Progenitor cell of endocrine pancreas (in vitro differentiated cells): ENCODE results near the gene SMAP2. TPM values are rescaled to one million over a fixed set of nuclear protein-coding genes. Genes with fewer than 3 reads are reported as not detected.
"Not testable (repeated sequence)": the region's sequence is repeated elsewhere in the genome, so short reads cannot be mapped to it uniquely, and the experiment has no call there.

Experiments used
- DNase-seq: peaks from one replicate; pipeline ENCODE4 v3.0.0; 2021; ENCODE audit warnings: low spot score; ENCODE audit not compliant: unreplicated experiment
- H3K27ac Mint-ChIP-seq: 2 replicates; pipeline ENCODE4 v1.8.0; 2021; ENCODE audit warnings: mild to moderate bottlenecking, moderate library complexity, mixed read lengths
- H3K27me3 Mint-ChIP-seq: 2 replicates; pipeline ENCODE4 v1.8.0; 2021; ENCODE audit warnings: mixed read lengths
- H3K36me3 Mint-ChIP-seq: 2 replicates; pipeline ENCODE4 v1.8.0; 2022; ENCODE audit warnings: mixed read lengths; ENCODE audit not compliant: insufficient read depth
- H3K4me1 Mint-ChIP-seq: 2 replicates; pipeline ENCODE4 v1.8.0; 2021; ENCODE audit warnings: low read depth, mixed read lengths
- H3K4me3 Mint-ChIP-seq: 2 replicates; pipeline ENCODE4 v1.8.0; 2021; ENCODE audit warnings: low read depth, mild to moderate bottlenecking, moderate library complexity, mixed read lengths
- H3K9me3 Mint-ChIP-seq: 2 replicates; pipeline ENCODE4 v1.8.0; 2021; ENCODE audit warnings: low read depth, mixed read lengths
- total RNA-seq: library from RNA; stranded (reverse); gene quantifications from 2 replicates; pipeline ENCODE4 v1.2.1, GENCODE V29; 2021
- TF ChIP-seq, protein P1 (sequence below): fragments of 200-600 bp; sonication (generic); IDR thresholded peaks from one replicate; pipeline ENCODE4 v1.5.0; 2021; ENCODE audit warnings: antibody characterized with exemption, mild to moderate bottlenecking; ENCODE audit not compliant: unreplicated experiment

The SMAP2 gene
- total RNA-seq, 1 donor from 2014 or later, result 30.3 TPM

DNA sequence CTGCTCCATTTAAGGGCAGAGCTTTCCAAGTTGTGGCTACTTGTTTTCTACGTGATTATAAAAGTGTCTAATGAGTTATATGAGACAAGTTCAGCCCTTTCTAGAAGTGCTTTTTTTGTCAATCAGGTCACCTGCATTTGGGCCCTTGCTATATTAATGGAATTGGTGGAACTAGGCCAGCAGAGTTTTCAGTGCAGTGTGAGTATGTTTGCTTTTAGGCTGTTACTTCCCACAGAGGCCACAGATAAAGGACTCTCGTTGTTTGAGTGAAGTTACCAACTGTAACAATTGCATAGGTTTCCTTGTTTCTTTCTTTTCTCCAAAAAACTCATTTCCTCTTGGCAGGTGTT is 10.9 kb downstream of the SMAP2 start:
- Mint-ChIP-seq H3K4me3 (peak overlapping the region; percentile 59), H3K9me3 (peaks cover 9% of the 10 kb centered on the region), H3K36me3 (peaks cover 13% of the 10 kb centered on the region), H3K27ac (peak overlapping the region; percentile 94), H3K4me1 (peaks cover 66% of the 10 kb centered on the region), H3K27me3 (no peaks in the 10 kb centered on the region)
- TF ChIP-seq, protein P1, sequence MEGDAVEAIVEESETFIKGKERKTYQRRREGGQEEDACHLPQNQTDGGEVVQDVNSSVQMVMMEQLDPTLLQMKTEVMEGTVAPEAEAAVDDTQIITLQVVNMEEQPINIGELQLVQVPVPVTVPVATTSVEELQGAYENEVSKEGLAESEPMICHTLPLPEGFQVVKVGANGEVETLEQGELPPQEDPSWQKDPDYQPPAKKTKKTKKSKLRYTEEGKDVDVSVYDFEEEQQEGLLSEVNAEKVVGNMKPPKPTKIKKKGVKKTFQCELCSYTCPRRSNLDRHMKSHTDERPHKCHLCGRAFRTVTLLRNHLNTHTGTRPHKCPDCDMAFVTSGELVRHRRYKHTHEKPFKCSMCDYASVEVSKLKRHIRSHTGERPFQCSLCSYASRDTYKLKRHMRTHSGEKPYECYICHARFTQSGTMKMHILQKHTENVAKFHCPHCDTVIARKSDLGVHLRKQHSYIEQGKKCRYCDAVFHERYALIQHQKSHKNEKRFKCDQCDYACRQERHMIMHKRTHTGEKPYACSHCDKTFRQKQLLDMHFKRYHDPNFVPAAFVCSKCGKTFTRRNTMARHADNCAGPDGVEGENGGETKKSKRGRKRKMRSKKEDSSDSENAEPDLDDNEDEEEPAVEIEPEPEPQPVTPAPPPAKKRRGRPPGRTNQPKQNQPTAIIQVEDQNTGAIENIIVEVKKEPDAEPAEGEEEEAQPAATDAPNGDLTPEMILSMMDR, result no peak
- DNase-seq, result no peak

DNA sequence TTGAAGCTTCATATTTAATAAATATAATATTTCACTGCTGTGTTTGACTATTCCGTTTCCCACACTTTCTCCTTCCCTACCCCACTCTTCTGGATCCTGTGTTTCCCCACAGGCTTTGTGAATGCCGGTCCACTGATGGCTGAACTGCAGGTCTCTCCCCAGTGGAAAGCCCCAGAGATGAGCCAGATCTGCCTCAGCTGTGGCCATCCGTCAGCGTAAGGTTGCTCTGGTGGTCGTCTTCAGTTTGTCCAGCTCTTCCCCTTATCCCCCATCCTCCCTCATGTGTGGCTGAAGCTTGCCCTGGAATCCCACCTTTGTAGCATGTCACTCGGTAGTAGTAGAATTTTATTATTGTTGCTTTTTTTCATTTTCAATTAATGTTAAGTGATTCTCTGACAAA is 11.4 kb downstream of the SMAP2 start:
- H3K4me3 Mint-ChIP-seq, result peak overlapping the region; percentile 54
- H3K4me1 Mint-ChIP-seq, result peaks cover 69% of the 10 kb centered on the region
- H3K36me3 Mint-ChIP-seq, result peaks cover 15% of the 10 kb centered on the region
- DNase-seq, result no peak
- H3K27ac Mint-ChIP-seq, result peak overlapping the region; percentile 94
- H3K27me3 Mint-ChIP-seq, result no peaks in the 10 kb centered on the region
- TF ChIP-seq, protein P1, result no peak
- H3K9me3 Mint-ChIP-seq, result peaks cover 9% of the 10 kb centered on the region

DNA sequence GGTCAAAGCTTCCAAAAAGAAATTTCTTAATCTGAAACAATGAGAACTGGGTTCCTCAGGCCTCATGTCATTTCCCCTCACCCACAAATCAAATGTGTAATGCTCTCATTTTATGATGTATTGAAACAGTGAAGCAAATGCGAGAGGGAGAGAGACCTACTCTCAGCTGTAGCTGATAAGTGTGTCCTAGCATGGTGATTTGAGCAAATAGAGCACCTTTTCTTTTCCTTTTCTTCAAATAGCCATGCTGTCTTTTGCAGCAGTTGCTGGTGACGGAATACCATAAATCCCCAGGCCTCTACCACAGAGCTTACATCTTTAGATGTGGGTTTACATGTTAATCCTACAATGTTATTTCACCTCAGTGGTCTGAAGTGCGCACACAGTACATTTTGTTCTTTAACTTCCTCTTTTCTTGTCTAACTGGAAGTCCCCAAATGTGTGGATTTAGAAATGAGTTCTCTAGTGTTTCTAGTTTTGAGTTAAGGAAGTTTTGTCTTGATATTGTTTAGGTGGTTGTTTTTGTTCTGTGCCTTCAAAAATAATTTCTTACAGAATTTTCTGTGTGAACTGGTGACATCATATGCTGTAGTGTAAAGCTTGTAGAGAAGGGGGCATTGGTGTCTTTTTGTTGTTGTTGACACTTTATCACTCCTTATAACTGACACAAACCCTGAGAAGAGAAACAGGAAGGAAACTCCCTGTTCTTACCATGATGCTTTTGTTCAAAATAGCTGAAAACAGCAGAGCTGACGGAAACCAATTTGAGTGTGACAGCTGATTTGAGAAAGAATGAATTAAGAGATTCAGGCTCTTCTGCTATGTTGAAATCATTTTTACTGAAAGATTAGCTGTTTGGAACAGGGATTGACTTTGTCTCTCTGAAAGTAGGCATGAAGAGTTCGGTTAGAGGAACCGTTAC is 12.2 kb downstream of the SMAP2 start:
- DNase-seq, result no peak
- H3K9me3 Mint-ChIP-seq, result peaks cover 9% of the 10 kb centered on the region
- TF ChIP-seq, protein P1, result no peak
- H3K4me1 Mint-ChIP-seq, result peaks cover 74% of the 10 kb centered on the region
- peak overlapping the region; percentile 94 for H3K27ac Mint-ChIP-seq
- peak overlapping the region; percentile 54 for H3K4me3 Mint-ChIP-seq
- no peaks in the 10 kb centered on the region for H3K27me3 Mint-ChIP-seq
- peaks cover 17% of the 10 kb centered on the region for H3K36me3 Mint-ChIP-seq

DNA sequence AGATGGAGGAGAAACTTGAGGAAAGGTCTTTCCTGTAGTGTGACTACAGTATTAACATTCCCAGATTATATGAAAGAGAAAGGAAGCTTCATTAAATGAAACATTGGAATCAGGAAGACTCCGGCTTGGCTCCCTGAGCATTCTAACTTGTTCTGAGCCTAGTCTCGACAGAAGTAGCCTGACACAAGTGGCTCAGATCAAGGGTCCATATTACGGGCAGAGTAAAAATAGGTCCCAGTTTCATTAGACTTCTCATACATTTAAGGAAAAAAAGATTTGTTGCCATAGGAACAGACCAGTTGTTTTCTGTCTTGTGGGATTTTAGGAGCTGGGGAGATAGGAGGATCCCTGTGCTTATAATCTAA is 12.8 kb downstream of the SMAP2 start:
- Mint-ChIP-seq H3K36me3 (peaks cover 18% of the 10 kb centered on the region), H3K4me1 (peaks cover 75% of the 10 kb centered on the region), H3K27ac (peak overlapping the region; percentile 94)

DNA sequence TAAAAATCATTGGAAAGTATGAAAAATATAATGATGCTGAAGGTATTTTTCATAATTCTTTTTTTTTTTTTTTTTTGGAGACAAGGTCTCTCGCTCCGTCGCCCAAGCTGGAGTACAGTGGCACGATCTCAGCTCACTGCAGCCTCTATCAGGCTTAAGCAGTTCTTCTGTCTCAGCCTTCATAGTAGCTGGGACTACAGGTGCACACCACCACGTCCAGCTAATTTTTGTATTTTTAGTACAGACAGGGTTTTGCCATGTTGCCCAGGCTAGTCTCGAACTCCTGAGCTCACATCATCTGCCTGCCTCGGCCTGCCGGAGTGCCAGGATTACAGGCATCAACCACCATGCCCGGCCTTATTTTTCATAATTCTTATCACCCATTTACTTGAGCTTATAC is 13.3 kb downstream of the SMAP2 start:
- Mint-ChIP-seq H3K27ac (peak overlapping the region; percentile 91), H3K27me3 (no peaks in the 10 kb centered on the region), H3K4me1 (peaks cover 76% of the 10 kb centered on the region), H3K4me3 (no peak overlapping the region), H3K9me3 (peaks cover 9% of the 10 kb centered on the region), H3K36me3 (peaks cover 18% of the 10 kb centered on the region)
- DNase-seq, result no peak
- TF ChIP-seq, protein P1, result no peak

More for the DNA sequence above, 12.8 kb downstream of the SMAP2 start:
- TF ChIP-seq, protein P1, result no peak
- Mint-ChIP-seq H3K4me3 (no peak overlapping the region), H3K9me3 (peaks cover 9% of the 10 kb centered on the region), H3K27me3 (no peaks in the 10 kb centered on the region)
- no peak for DNase-seq

DNA sequence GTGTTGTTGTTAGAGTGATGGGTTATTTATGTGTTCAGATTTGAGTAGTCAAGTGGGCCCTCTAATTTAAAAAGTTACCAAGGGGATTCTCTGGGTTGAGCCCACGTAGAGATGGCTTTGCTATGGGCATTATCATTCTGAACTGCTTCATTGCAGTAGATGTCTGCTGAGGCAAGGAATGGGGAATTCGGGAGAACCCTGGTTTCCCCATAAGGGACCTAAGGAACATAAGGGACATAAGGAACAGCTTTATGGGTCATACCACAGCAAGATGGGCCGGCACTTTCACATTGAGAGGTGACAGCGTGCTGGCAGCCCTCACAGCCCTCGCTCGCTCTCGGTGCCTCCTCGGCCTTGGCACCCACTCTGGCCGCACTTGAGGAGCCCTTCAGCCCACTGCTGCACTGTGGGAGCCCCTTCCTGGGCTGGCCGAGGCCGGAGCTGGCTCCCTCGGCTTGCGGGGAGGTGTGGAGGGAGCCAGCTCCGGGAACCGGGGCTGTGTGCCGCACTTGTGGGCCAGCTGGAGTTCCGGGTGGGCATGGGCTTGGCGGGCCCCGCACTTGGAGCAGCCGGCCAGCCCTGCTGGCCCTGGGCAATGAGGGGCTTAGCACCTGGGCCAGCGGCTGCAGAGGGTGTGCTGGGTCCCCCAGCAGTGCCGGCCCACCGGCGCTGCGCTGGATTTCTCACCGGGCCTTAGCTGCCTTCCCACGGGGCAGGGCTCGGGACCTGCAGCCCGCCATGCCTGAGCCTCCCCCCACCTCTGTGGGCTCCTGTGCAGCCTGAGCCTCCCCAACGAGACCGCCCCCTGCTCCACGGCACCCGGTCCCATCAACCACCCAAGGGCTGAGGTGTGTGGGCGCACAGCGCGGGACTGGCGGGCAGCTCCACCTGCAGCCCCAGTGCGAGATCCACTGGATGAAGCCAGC is 14.1 kb downstream of the SMAP2 start:
- Mint-ChIP-seq H3K27ac (peak overlapping the region; percentile 59), H3K36me3 (peaks cover 18% of the 10 kb centered on the region), H3K4me1 (peaks cover 76% of the 10 kb centered on the region)
- not testable (repeated sequence) for H3K4me3 Mint-ChIP-seq, DNase-seq, H3K9me3 Mint-ChIP-seq, H3K27me3 Mint-ChIP-seq

DNA sequence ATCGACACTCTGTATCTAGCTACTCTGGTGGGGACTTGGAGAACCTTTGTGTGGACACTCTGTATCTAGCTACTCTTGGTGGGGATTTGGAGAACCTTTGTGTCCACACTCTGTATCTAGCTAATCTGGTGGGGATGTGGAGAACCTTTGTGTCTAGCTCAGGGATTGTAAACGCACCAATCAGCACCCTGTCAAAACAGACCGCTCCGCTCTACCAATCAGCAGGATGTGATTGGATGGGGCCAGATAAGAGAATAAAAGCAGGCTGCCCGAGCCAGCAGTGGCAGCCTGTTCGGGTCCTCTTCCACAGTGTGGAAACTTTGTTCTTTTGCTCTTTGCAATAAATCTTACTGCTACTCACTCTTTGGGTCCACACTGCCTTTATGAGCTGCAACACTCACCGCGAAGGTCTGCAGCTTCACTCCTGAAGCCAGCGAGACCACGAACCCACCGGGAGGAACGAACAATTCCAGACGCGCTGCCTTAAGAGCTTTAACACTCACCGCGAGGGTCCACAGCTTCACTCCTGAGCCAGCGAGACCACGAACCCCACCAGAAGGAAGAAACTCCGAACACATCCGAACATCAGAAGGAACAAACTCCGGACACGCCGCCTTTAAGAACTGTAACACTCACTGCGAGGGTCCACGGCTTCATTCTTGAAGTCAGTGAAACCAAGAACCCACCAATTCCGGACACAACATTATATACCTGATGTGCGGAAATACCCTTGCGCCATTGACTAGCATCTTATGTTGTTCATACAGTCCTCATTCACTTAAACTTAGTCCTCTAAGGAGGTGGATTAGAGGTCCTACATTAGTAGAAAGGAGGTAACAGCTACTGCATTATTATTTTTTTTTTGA is 15.2 kb downstream of the SMAP2 start:
- peak overlapping the region; percentile 45 for H3K27ac Mint-ChIP-seq

More for the DNA sequence above, 15.2 kb downstream of the SMAP2 start:
- not testable (repeated sequence) for H3K4me3 Mint-ChIP-seq, H3K27me3 Mint-ChIP-seq, H3K9me3 Mint-ChIP-seq, DNase-seq
- Mint-ChIP-seq H3K36me3 (peaks cover 19% of the 10 kb centered on the region), H3K4me1 (peaks cover 69% of the 10 kb centered on the region)
